Lower lobe of right lung (tissue), 2 donors: ENCODE measurements around the gene ANGPT4. TPM values are rescaled to one million over a fixed set of nuclear protein-coding genes. Genes with fewer than 3 reads are reported as not detected.

Source experiments
- ATAC-seq, 2 donors: fragments of 200-7000 bp; cut with Tn5 transposase; one replicate each; pipeline ENCODE4 v1.9.1; 2020 to 2022; ENCODE audit warnings: mild to moderate bottlenecking in 2 of 2, moderate library complexity in 2 of 2
- DNase-seq: peaks from one replicate; pipeline ENCODE4 v3.0.0-alpha.2; 2020
- H3K27ac ChIP-seq: fragments of 200-600 bp; one replicate; pipeline ENCODE4 v1.8.0; 2022
- H3K27me3 ChIP-seq: fragments of 200-600 bp; one replicate; pipeline ENCODE4 v1.8.0; 2022; ENCODE audit warnings: low read depth
- H3K36me3 ChIP-seq: fragments of 200-600 bp; one replicate; pipeline ENCODE4 v1.8.0; 2022; ENCODE audit warnings: mild to moderate bottlenecking
- H3K4me1 ChIP-seq: fragments of 200-600 bp; one replicate; pipeline ENCODE4 v1.8.0; 2022
- H3K4me3 ChIP-seq: fragments of 200-600 bp; one replicate; pipeline ENCODE4 v1.8.0; 2022; ENCODE audit warnings: mild to moderate bottlenecking
- H3K9me3 ChIP-seq: fragments of 200-600 bp; one replicate; pipeline ENCODE4 v1.8.0; 2022
- intact Hi-C: fragments of 100-400 bp; cut with DNase I; formaldehyde crosslinking; loops from one replicate; pipeline ENCODE4 v1.11.0; 2022
- total RNA-seq: library from RNA; stranded (reverse); fragmentation: NEBNext Ultra II Directional; extraction: Animal tissue kit (Norgen Biotek cat#: 25700); gene quantifications from one replicate; pipeline ENCODE4 v1.2.1, GENCODE V29; 2021
- TF ChIP-seq, protein P1 (sequence below): fragments of 200-600 bp; IDR thresholded peaks from one replicate; pipeline ENCODE4 v1.8.0; 2022; ENCODE audit warnings: antibody characterized with exemption, mild to moderate bottlenecking
- donor health status: DM: no; HTN: yes; CAD: no; lungs with severe emphysema.

The ANGPT4 gene
- total RNA-seq, 1 donor from 2014 or later, result 6.0 TPM

DNA sequence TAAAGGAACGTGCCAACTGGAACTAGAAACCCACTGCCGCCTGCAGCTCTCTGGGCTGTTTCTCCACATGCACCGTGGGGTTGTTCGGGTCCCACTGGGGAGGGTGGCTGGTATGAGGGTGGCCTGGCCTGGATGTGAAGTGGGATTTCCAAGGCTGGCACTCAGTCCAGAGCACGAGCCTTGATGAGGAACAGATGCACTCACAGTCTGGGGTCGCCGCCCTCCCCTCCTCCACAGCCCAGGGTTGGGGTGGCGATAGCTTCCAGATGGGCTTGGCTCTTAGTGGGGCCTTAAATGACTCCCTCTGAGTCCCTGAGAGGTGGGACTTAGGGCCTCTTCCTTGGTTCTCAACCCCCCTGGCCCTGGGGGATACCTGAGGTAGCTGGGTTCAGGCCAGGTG is 30.7 kb upstream of the ANGPT4 start:
- ATAC-seq, result no peak
- intact Hi-C loops, result no loop called here
- Histone ChIP-seq H3K36me3 (no peaks in the 10 kb centered on the region), H3K4me1 (no peaks in the 10 kb centered on the region), H3K27ac (no peak overlapping the region), H3K27me3 (no peaks in the 10 kb centered on the region), H3K4me3 (no peak overlapping the region), H3K9me3 (no peaks in the 10 kb centered on the region)
- TF ChIP-seq, protein P1, sequence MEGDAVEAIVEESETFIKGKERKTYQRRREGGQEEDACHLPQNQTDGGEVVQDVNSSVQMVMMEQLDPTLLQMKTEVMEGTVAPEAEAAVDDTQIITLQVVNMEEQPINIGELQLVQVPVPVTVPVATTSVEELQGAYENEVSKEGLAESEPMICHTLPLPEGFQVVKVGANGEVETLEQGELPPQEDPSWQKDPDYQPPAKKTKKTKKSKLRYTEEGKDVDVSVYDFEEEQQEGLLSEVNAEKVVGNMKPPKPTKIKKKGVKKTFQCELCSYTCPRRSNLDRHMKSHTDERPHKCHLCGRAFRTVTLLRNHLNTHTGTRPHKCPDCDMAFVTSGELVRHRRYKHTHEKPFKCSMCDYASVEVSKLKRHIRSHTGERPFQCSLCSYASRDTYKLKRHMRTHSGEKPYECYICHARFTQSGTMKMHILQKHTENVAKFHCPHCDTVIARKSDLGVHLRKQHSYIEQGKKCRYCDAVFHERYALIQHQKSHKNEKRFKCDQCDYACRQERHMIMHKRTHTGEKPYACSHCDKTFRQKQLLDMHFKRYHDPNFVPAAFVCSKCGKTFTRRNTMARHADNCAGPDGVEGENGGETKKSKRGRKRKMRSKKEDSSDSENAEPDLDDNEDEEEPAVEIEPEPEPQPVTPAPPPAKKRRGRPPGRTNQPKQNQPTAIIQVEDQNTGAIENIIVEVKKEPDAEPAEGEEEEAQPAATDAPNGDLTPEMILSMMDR, result no peak
- DNase-seq, result no peak

DNA sequence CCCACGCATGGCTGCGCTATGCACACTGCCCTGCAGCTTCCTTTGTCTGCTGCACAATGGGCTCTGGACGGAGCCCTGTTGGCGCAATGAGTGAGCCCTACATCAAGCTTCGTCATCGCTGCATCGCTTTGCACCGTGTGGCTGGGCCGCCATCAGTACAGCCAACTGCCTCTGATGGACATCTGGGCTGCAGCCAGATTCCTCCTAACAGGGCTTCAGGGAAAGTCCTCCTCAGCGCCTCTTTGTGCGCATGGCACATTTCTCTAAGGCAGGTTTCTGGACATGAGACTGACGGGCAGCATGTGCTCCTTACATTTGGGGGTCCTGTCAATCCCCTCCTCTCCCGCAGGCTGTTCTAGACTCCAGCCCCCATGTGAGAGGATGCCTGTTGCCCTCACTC is 29.7 kb upstream of the ANGPT4 start:
- H3K27ac ChIP-seq, result no peak overlapping the region
- TF ChIP-seq, protein P1, result no peak
- H3K4me3 ChIP-seq, result no peak overlapping the region
- no peaks in the 10 kb centered on the region for H3K4me1 ChIP-seq
- H3K9me3 ChIP-seq, result no peaks in the 10 kb centered on the region
- H3K27me3 ChIP-seq, result no peaks in the 10 kb centered on the region
- no peaks in the 10 kb centered on the region for H3K36me3 ChIP-seq
- ATAC-seq (no peak), DNase-seq (no peak)
- intact Hi-C loops, result no loop called here

DNA sequence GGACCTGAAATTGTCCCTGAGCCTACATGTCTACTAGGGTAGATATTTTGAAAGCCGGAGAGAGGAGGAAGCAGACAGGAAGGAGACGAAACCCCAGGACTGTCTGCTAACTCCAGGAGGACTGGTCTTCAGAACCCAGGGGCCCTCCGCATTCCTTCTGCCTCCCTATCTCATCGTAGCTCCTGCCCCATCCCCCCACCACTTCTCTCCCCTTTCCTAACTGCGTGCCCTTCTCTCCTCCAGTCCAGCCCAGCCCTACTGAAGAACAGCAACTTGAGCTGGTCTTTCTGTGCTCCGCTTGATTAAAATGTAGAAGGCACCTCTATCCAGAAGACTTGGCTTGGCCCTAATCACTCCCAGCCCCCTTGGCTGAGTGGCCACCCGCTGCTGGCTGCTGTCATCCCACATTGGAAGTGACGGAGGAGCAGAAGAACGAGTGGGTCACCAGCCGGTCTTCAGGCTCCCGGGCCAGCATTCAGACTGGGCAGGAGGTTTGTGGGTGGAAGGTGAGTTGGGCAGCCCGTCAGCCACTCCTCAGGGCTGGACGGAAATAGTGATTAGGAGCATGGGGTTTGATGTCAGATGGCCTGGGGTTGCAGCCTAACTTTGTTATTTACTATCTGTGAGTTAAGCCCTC is 28.8 kb upstream of the ANGPT4 start:
- ATAC-seq (no peak), DNase-seq (no peak)
- Histone ChIP-seq H3K9me3 (no peaks in the 10 kb centered on the region), H3K4me3 (no peak overlapping the region), H3K27ac (no peak overlapping the region), H3K4me1 (no peaks in the 10 kb centered on the region), H3K27me3 (no peaks in the 10 kb centered on the region), H3K36me3 (no peaks in the 10 kb centered on the region)
- TF ChIP-seq, protein P1, result no peak
- intact Hi-C loops, result no loop called here

DNA sequence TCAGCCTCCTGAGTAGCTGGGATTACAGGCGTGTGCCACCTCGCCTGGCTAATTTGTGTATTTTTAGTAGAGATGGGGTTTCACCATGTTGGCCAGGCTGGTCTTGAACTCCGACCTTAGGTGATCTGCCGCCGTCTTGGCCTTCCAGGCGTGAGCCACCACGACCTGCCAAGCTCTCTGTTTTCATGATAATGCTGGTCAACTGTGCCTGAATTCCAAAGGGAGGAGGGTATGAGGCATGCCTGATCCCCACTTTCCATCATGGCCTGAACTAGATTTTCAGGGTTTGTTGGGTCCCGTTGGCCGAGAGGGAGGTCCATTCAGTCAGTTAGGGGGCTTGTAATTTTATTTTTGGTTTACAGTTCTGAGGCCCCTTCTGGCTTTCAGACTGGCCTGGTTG is 28.0 kb upstream of the ANGPT4 start:
- H3K27ac ChIP-seq, result no peak overlapping the region
- intact Hi-C loops, result no loop called here
- no peaks in the 10 kb centered on the region for H3K4me1 ChIP-seq
- no peak overlapping the region for H3K4me3 ChIP-seq
- ATAC-seq (no peak), DNase-seq (no peak)
- H3K36me3 ChIP-seq, result no peaks in the 10 kb centered on the region
- no peaks in the 10 kb centered on the region for H3K27me3 ChIP-seq
- TF ChIP-seq, protein P1, result no peak
- H3K9me3 ChIP-seq, result no peaks in the 10 kb centered on the region

DNA sequence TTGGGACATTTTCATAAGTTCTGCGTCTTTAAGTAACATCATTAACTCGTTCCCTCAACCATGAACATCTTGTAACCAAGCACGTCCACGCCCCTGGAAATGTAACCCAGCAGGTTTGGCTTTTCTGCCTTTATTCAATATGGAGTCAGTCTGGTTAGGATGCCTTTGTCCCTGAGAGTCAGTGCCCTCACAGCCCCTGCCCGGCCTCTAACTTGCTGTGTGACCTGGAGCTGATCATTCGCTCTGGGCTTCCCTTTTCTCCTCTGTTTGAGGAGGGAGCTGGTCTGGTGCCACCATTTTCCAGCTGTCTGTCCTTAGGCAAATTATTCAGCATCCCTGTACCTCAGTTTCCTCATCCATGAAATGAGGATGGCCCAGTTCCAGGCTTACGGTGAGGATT is 26.5 kb upstream of the ANGPT4 start:
- TF ChIP-seq, protein P1, result no peak
- intact Hi-C loops, result no loop called here
- DNase-seq, result no peak

DNA sequence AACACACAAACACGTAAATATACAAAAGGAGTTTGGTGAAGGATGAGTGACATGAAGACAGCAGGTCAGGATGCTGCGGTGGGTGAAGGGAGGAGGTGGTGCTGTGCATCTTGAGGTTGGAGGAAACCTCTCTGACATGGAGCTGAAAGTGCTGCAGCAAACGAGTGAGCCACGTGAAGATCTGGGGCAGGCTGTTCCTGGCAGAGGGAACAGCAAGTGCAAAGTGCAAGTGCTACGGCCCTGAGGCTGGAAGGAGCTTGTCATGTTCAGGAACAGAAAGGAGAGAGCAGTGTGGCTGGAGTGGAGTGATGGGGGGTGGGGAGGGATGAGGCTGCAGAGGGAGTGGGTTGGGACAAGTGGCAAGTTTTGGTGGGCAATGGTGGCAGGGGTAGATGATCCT is 24.8 kb upstream of the ANGPT4 start:
- Histone ChIP-seq H3K4me3 (no peak overlapping the region), H3K27ac (no peak overlapping the region), H3K4me1 (no peaks in the 10 kb centered on the region), H3K9me3 (no peaks in the 10 kb centered on the region), H3K36me3 (no peaks in the 10 kb centered on the region), H3K27me3 (no peaks in the 10 kb centered on the region)
- no peak for DNase-seq
- TF ChIP-seq, protein P1, result no peak
- intact Hi-C loops, result no loop called here
- ATAC-seq, result no peak

More for the DNA sequence above, 26.5 kb upstream of the ANGPT4 start:
- Histone ChIP-seq H3K36me3 (no peaks in the 10 kb centered on the region), H3K27ac (no peak overlapping the region), H3K27me3 (no peaks in the 10 kb centered on the region), H3K4me1 (no peaks in the 10 kb centered on the region), H3K9me3 (no peaks in the 10 kb centered on the region), H3K4me3 (no peak overlapping the region)
- ATAC-seq, result no peak
